ENCODE measurements around the gene LGR6. TPM values are rescaled to one million over a fixed set of nuclear protein-coding genes. Genes with fewer than 3 reads are reported as not detected.

Gene LGR6
- polyA plus RNA-seq, 4 donors = 0.64 to 1.3 (median 1.1) TPM

DNA sequence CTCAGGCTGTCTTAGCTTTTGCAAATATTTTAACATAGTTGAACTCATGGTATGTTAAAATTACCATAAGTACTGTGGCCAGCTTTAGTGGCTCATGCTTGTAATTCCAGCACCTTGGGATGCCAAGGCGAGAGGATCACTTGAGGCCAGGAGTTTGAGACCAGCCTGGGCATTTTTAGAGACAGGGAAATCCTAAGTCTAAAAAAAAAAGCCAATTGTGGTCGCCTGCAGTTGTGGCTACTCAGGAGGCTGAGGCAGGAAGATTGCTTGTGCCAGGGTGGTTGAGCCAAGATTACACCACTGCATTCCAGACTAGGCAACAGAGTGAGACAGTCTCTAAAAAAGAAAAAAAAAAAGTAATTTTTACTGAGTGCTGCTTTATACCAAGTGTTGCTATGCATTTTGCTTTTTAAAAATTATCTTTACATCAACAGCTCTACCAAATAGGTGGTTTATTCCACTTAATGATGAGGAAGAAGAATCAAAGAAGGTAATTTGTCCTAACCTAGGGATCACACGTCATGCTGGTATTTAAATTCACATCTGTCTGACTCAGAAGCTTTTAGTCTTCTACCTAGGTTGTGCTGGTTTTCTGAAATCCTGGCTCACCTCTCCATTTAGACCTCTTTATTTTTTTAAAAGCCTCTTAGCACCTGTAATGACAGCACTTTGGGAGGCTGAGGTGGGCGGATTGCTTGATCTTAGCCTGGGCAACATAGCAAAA is 171.7 kb downstream of the LGR6 start:
- no peak for DNase-seq (ENCODE audit: low read depth in 4 of 4, low spot score in 3 of 4)

DNA sequence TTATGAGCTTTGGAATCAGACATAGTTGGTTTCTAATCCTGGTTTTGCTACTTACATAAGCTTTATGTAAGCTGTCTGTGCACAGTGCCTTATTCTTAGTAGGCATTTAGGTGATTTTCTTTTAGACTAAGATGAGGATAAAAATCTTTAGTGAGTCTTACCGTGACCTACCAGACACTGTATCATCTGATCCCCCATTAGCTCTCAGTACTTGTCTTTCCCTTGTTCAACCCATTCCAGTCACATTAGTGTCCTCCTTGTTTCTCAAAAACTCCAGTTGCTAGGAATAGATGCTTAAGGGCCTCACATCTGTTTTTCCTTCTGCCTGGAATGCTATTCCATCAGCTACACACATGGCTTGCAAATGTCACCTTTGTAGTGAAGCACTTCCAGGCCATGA is 173.7 kb downstream of the LGR6 start:
- no peak for DNase-seq (ENCODE audit: low read depth in 4 of 4, low spot score in 3 of 4)

Other genes with a start within 250 kb of the LGR6 start
- 1 to 10 TPM; 4.2 to 4.8 (median 4.4) TPM for gene LMOD1, start 247.3 kb upstream of the LGR6 start, polyA plus RNA-seq (ENCODE audit: insufficient read length in 4 of 4)
- gene TIMM17A, start 238.3 kb upstream of the LGR6 start, polyA plus RNA-seq (ENCODE audit: insufficient read length in 4 of 4) = 10 to 100 TPM; 61.6 to 67.2 (median 65.0) TPM
- 10 to 100 TPM; 56.3 to 78.0 (median 58.2) TPM for gene RNPEP, start 211.2 kb upstream of the LGR6 start, polyA plus RNA-seq (ENCODE audit: insufficient read length in 4 of 4)
- gene ELF3, start 183.2 kb upstream of the LGR6 start, polyA plus RNA-seq (ENCODE audit: insufficient read length in 4 of 4) = 10 to 100 TPM; 37.3 to 98.2 (median 63.7) TPM
- gene GPR37L1, start 70.9 kb upstream of the LGR6 start, polyA plus RNA-seq (ENCODE audit: insufficient read length in 4 of 4) = under 1 TPM; 0.04 to 0.13 (median 0.04) TPM
- 10 to 100 TPM; 45.8 to 49.8 (median 48.2) TPM for gene ARL8A, start 49.1 kb upstream of the LGR6 start, polyA plus RNA-seq (ENCODE audit: insufficient read length in 4 of 4)
- gene PTPN7, start 33.2 kb upstream of the LGR6 start, polyA plus RNA-seq (ENCODE audit: insufficient read length in 4 of 4) = 1 to 10 TPM in 3 of 4 donors, under 1 TPM in 1; 0.98 to 2.1 (median 1.3) TPM
- 10 to 100 TPM; 30.4 to 33.1 (median 30.5) TPM for gene UBE2T, start 148.1 kb downstream of the LGR6 start, polyA plus RNA-seq (ENCODE audit: insufficient read length in 4 of 4)
- 10 to 100 TPM; 16.2 to 19.2 (median 18.4) TPM for gene PPP1R12B, start 154.9 kb downstream of the LGR6 start, polyA plus RNA-seq (ENCODE audit: insufficient read length in 4 of 4)